Measurements from ENCODE around the gene ETV3.

DNA sequence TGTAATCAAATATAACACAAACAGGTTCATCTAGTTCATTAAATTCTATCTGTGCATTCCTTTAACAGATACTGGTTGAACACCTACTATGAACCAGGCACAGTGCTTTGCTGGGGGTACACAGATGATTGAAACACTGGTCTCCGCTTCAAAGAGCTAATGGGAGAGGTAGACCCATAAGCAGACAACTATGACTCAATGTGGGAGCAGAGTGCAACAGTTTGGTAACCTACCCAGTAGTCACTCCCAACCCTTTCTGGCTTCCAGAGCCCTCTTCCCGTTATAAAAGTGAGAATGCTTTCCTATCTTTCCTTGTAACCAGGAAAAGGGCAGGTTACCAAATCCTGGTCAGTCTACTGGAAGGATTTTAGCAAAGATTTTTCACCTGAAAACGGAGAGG, 8.0 kb upstream of the ETV3 start:
- TF ChIP-seq RAD21 (IDR thresholded peaks at IDR 0.05; ENCODE audit: low read length) (no peak), CTCF (conservative IDR thresholded peaks at IDR 0.05; ENCODE audit: low read depth, low read length) (no peak)
